ENCODE results near the gene MARK3.

DNA sequence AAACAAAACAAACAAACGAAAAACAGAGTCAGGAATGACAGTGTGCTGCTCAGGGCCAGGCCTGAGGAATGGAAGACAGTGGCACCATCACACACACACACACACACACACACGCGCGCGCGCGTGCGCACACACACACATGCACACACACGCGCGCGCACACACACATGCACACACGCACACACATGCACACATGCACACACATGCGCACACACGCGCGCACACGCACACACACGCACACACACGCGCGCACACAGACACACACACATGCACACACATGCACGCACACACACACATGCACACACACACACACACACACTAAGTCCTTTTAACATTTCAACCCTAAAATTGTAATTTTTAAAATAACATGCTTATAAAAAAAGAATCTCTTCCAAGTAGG, 13.2 kb upstream of the MARK3 start:
- TF ChIP-seq, protein P1, sequence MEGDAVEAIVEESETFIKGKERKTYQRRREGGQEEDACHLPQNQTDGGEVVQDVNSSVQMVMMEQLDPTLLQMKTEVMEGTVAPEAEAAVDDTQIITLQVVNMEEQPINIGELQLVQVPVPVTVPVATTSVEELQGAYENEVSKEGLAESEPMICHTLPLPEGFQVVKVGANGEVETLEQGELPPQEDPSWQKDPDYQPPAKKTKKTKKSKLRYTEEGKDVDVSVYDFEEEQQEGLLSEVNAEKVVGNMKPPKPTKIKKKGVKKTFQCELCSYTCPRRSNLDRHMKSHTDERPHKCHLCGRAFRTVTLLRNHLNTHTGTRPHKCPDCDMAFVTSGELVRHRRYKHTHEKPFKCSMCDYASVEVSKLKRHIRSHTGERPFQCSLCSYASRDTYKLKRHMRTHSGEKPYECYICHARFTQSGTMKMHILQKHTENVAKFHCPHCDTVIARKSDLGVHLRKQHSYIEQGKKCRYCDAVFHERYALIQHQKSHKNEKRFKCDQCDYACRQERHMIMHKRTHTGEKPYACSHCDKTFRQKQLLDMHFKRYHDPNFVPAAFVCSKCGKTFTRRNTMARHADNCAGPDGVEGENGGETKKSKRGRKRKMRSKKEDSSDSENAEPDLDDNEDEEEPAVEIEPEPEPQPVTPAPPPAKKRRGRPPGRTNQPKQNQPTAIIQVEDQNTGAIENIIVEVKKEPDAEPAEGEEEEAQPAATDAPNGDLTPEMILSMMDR (IDR thresholded peaks at IDR 0.05; ENCODE audit: borderline replicate concordance, extremely low read depth, low read length, poor library complexity, severe bottlenecking) = no peak
- TF ChIP-seq EZH2 (IDR thresholded peaks at IDR 0.05; ENCODE audit: borderline replicate concordance, low read depth, low read length, severe bottlenecking) = no peak

Measured in DND-41 (cell line).